Measurements from ENCODE around the gene BAIAP2L1. TPM values are rescaled to one million over a fixed set of nuclear protein-coding genes. Genes with fewer than 3 reads are reported as not detected.

BAIAP2L1 gene
- total and polyA plus RNA-seq, 2 of the 8 experiments (the other 6 are each of a cell fraction or from before 2014, with no cell fraction given): 19.2 to 42.9 TPM

GRCh38 chr7:98284335-98285036, 116.4 kb downstream of the BAIAP2L1 start:
- no peak overlapping the region for H3K9ac ChIP-seq (replicated peaks in 1 of 4; ENCODE audit: extremely low read depth in 1 of 4, low read depth in 3 of 4, low read length in 3 of 4)
- TF ChIP-seq SAP30 (IDR thresholded peaks at IDR 0.05; ENCODE audit: insufficient read depth, insufficient replicate concordance, low read length) (no peak), CBX5 (IDR thresholded peaks at IDR 0.05; ENCODE audit: low read depth, low read length) (no peak), CHD1 (IDR thresholded peaks at IDR 0.05; ENCODE audit: low read depth, low read length) (no peak), SP1 (IDR thresholded peaks at IDR 0.05; ENCODE audit: low read depth, low read length) (no peak), ASH2L (IDR thresholded peaks at IDR 0.05; ENCODE audit: low read length) (no peak), ATF2 (IDR thresholded peaks at IDR 0.05; ENCODE audit: low read length) (no peak), CREB1 (IDR thresholded peaks at IDR 0.05) (no peak), USF2 (IDR thresholded peaks at IDR 0.05; ENCODE audit: low read length) (no peak), CBX8 (IDR thresholded peaks at IDR 0.05; ENCODE audit: borderline replicate concordance, low read depth, low read length) (no peak), SIRT6 (IDR thresholded peaks at IDR 0.05; ENCODE audit: low read length) (no peak)

More at GRCh38 chr7:98284335-98285036, 116.4 kb downstream of the BAIAP2L1 start:
- Histone ChIP-seq H3K4me2 (ENCODE audit: insufficient read depth in 1 of 2, low read depth in 2 of 2, low read length in 2 of 2) (peak overlapping the region in 1 of 2 experiments; percentile 85; a peak in 1 of 4 replicates), H4K91ac (replicated peaks; ENCODE audit: insufficient read length, low read length) (no peak overlapping the region), H2BK20ac (ENCODE audit: low read length) (no peak overlapping the region), H3K9me3 (ENCODE audit: insufficient read depth in 2 of 2, low read depth in 1 of 2, low read length in 1 of 2) (no peaks in the 10 kb centered on the region), H3K23ac (ENCODE audit: insufficient read length) (no peak overlapping the region), H3K27me3 (replicated peaks in 1 of 4; ENCODE audit: control insufficient read depth in 3 of 4, extremely low read depth in 1 of 4, insufficient read depth in 3 of 4, low read length in 3 of 4) (no peaks in the 10 kb centered on the region), H3K27ac (ENCODE audit: low read depth, low read length) (no peak overlapping the region), H3K4me1 (replicated peaks in 1 of 4; ENCODE audit: control insufficient read depth in 3 of 4, insufficient read depth in 4 of 4, low read length in 3 of 4) (peaks cover 7 to 26% (median 18%) of the 10 kb centered on the region in 4 experiments), H2BK15ac (ENCODE audit: low read length) (no peak overlapping the region), H3K36me3 (ENCODE audit: control insufficient read depth in 2 of 4, insufficient read depth in 4 of 4, low read length in 3 of 4) (no peaks in the 10 kb centered on the region; a peak in 1 of 8 replicates), H2BK120ac (replicated peaks; ENCODE audit: low read depth, low read length) (no peak overlapping the region), H3K79me2 (ENCODE audit: control insufficient read depth in 1 of 2, insufficient read depth in 2 of 2, low read length in 2 of 2) (peaks cover 7 to 57% of the 10 kb centered on the region in 2 experiments), H3K18ac (ENCODE audit: extremely low read depth, low read length) (0 out of 2 replicates have a peak overlapping the region, but pooled peaks have one; percentile 1), H3K56ac (replicated peaks; ENCODE audit: insufficient read length, low read depth, low read length) (no peak overlapping the region), H4K8ac (ENCODE audit: extremely low read depth, insufficient read depth, low read length) (peak overlapping the region; percentile 53; the same call in 1 of the 2 replicates), H2AFZ (ENCODE audit: low read length) (no peak overlapping the region), H3K4me3 (ENCODE audit: extremely low read depth in 1 of 4, insufficient read depth in 2 of 4, low read depth in 3 of 4, low read length in 4 of 4) (no peak overlapping the region), H2BK12ac (ENCODE audit: low read depth, low read length) (peak overlapping the region; percentile 23; the same call in 1 of the 2 replicates), H4K20me1 (replicated peaks in 1 of 2; ENCODE audit: control insufficient read depth in 1 of 2, insufficient read depth in 2 of 2, low read length in 2 of 2) (peaks cover 37 to 40% of the 10 kb centered on the region in 2 experiments), H2BK5ac (ENCODE audit: low read depth, low read length) (peak overlapping the region; percentile 75; the same call in 1 of the 2 replicates), H3K4ac (replicated peaks; ENCODE audit: insufficient read length, low read depth, low read length) (no peak overlapping the region), H3K14ac (ENCODE audit: insufficient read length) (no peak overlapping the region), H3K23me2 (ENCODE audit: low read depth, low read length) (peaks cover 5% of the 10 kb centered on the region; the same call in 1 of the 2 replicates), H4K5ac (ENCODE audit: insufficient read length, low read depth, low read length) (no peak overlapping the region), H3K79me1 (ENCODE audit: low read depth, low read length) (peaks cover 13% of the 10 kb centered on the region), H2AK5ac (ENCODE audit: low read depth, low read length) (no peak overlapping the region)
- DNase-seq (ENCODE audit: low read depth in 1 of 2, low spot score in 2 of 2) (no peak), FAIRE-seq (no peak)
- CTCF ChIA-PET (ENCODE audit: partially characterized antibody): interaction anchor here (2.8 kb wide), 1 partner anchor 9 kb away, joined by 14 read pairs; no protein-coding TSS in a partner anchor
- WGBS, 2 experiments (ENCODE audit: extremely low coverage in 1 of 2, insufficient coverage in 1 of 2, insufficient read length in 1 of 2, insufficient replicate concordance in 2 of 2, low coverage in 1 of 2, low lambda C conversion rate in 2 of 2, missing lambda C conversion rate in 1 of 2): 85% methylated on average over 15 of the region's 20 CpGs; no CpG with 5 or more reads in 1 of the 2 experiments
- POLR2A ChIA-PET (ENCODE audit: partially characterized antibody): interaction anchor here (1.7 kb wide), 1 partner anchor 8 kb away, joined by 4 read pairs; no protein-coding TSS in a partner anchor
